Heart left ventricle (tissue), 13 donors: ENCODE results near the gene SNORC.

Source experiments
- CTCF ChIP-seq, 12 donors: fragments of 200-600 bp; sonication (generic) in 4 of 12; IDR thresholded peaks; one replicate each; pipeline versions ENCODE4 v1.5.0 to v1.8.0; 2018 to 2022; ENCODE audit warnings: antibody characterized with exemption in 12 of 12, mild to moderate bottlenecking in 5 of 12
- POLR2A ChIP-seq, 2 donors: fragments of 450-650 bp; IDR thresholded peaks; one replicate each; pipeline ENCODE4 v1.6.1; 2017; ENCODE audit warnings: antibody characterized with exemption in 2 of 2, mild to moderate bottlenecking in 2 of 2, moderate library complexity in 2 of 2
- donor health status: ischemic (EF 13 %, LVEDD 7.1; RV severe dilation, severe dysfunction).
- donor health status: DM: no; HTN: yes; CAD: no.
- donor health status: DM: no; HTN: no; CAD: no.
- donor health status: ischemic (EF 25% LVEDD 6.9; RV normal size, moderate dysfunction).
- donor health status: ischemic (EF 25% LVEDD 5.7; RV mildly dilated, moderate dysfunction).
- donor health status: ischemic (EF 35%, LVEDD 5.7; RV mildly dilated, moderate dysfunction).
- donor health status: nonischemic (EF 11% LVEDD 7.7; RV severe dilation, severe dysfunction).
- donor health status: DM: yes; HTN: yes; CAD: no.
- donor health status: PGD.
- donor health status: ischemic (EF 29% LVEDD 5.4; RV normal size, mild dysfunction).
- donor health status: nonischemic (EF 23%, LVEDD 6.1; RV moderate dilation, normal function).

DNA sequence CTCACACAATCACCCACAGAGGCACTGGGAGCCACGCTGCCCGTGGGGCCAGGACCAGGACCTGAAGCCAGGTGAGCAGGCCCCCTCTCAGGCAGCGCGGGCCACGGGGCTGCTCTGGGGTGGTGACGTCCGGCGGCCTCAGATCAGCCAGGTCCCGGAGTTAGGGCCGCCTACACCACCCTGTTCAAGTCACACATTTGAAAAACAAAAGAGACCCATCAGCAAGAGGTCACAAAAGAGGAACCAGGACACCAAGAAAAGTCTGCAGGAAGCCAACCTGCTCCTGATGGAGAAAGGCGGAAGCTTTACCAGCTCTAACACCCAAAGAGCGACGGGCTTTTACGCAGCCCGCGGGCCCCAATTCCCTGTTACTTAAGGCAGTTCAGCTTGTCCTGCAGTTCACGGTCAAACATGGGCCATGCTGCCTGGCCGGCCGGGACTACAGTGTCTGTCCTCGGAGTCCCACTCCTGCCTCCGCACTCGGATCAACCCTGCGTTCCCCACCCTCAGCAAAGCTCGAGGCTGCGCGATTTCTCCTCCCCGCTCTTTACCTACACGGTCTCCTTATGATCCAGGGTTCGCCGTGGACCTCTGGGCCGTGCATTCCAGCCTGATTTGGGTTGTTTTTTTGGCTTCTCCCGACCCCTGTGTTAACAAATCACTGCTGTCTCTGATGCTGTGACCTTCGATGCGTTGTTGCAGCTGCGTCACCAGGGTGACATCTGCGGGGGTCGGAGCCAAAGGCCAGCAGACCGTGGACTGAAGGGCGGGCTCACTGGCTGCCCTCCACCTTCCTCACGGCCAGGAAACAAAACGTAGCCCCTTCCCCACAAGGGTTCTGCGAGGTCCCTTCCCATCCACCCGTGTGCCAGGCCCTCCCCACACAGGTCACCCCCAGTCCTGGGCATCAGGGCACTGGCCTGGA lies 31.0 kb downstream of the SNORC start:
- no peak for TF ChIP-seq CTCF (IDR thresholded peaks at IDR 0.05)
- TF ChIP-seq POLR2A (IDR thresholded peaks at IDR 0.05), result no peak
